DND-41 (cell line): ENCODE data around the gene STK32C.

ENCODE experiments used
- ATAC-seq: fragments of 200-7000 bp; cut with Tn5 transposase; 3 replicates; pipeline ENCODE4 v1.9.1; 2021; ENCODE audit warnings: low read depth; ENCODE audit not compliant: insufficient read depth
- DNase-seq: peaks from one replicate; pipeline ENCODE4 v3.0.0-alpha.2; 2020
- H2AFZ ChIP-seq: 2 replicates; pipeline ENCODE4 v1.6.0; 2012; ENCODE audit warnings: low read depth, low read length
- H3K27ac ChIP-seq: 2 replicates; pipeline ENCODE4 v1.5.1; 2012; ENCODE audit warnings: low read length, inconsistent platforms
- H3K27me3 ChIP-seq: fragments of 200-600 bp; sonication (generic); 2 replicates; pipeline ENCODE4 v1.6.0; 2012; ENCODE audit warnings: low read length, mild to moderate bottlenecking, inconsistent platforms; ENCODE audit not compliant: insufficient read depth, poor library complexity
- H3K36me3 ChIP-seq: 2 replicates; pipeline ENCODE4 v1.5.1; 2012; ENCODE audit warnings: low read length, inconsistent platforms; ENCODE audit not compliant: insufficient read depth
- H3K4me1 ChIP-seq: 2 replicates; pipeline ENCODE4 v1.5.1; 2012; ENCODE audit warnings: mild to moderate bottlenecking, low read length; ENCODE audit not compliant: insufficient read depth
- H3K4me2 ChIP-seq: 2 replicates; pipeline ENCODE4 v1.6.0; 2012; ENCODE audit warnings: mild to moderate bottlenecking, moderate library complexity, low read length, inconsistent platforms; ENCODE audit not compliant: insufficient read depth
- H3K4me3 ChIP-seq, 2 experiments: fragments of 200-600 bp in 1 of 2; shearing (Covaris generic) in 1 of 2; 2 replicates each; pipeline ENCODE4 v1.5.1; 2012 to 2016; ENCODE audit warnings: inconsistent platforms in 2 of 2, low read length in 2 of 2, mild to moderate bottlenecking in 2 of 2, low read depth in 1 of 2, moderate library complexity in 1 of 2
- H3K79me2 ChIP-seq: 2 replicates; pipeline ENCODE4 v1.6.0; 2012; ENCODE audit warnings: low read length, inconsistent platforms; ENCODE audit not compliant: insufficient read depth
- H3K9ac ChIP-seq: 2 replicates; pipeline ENCODE4 v1.6.0; 2012; ENCODE audit warnings: low read depth, mild to moderate bottlenecking, inconsistent platforms, low read length, moderate library complexity
- H3K9me3 ChIP-seq: 2 replicates; pipeline ENCODE4 v1.5.1; 2012; ENCODE audit warnings: low read length, moderate library complexity, mild to moderate bottlenecking, inconsistent platforms; ENCODE audit not compliant: insufficient read depth, severe bottlenecking
- H4K20me1 ChIP-seq: 2 replicates; pipeline ENCODE4 v1.6.0; 2012; ENCODE audit warnings: low read length; ENCODE audit not compliant: insufficient read depth
- CTCF ChIP-seq: IDR thresholded peaks from 2 replicates; pipeline ENCODE4 v1.5.1; 2012; ENCODE audit warnings: borderline replicate concordance, low read length, moderate library complexity, mild to moderate bottlenecking; ENCODE audit not compliant: poor library complexity, severe bottlenecking; ENCODE audit errors: extremely low read depth
- EZH2 ChIP-seq: IDR thresholded peaks from 3 replicates; pipeline ENCODE4 v1.6.1; 2012; ENCODE audit warnings: borderline replicate concordance, low read depth, mild to moderate bottlenecking, moderate library complexity, low read length, inconsistent platforms; ENCODE audit not compliant: severe bottlenecking

STK32C gene

GRCh38 chr10:132185601-132186487 is 121.9 kb downstream of the STK32C start:
- Histone ChIP-seq H3K27me3 (no peaks in the 10 kb centered on the region), H3K4me1 (no peaks in the 10 kb centered on the region), H3K9me3 (no peaks in the 10 kb centered on the region), H3K27ac (no peak overlapping the region), H3K79me2 (no peaks in the 10 kb centered on the region), H2AFZ (no peak overlapping the region), H3K36me3 (no peaks in the 10 kb centered on the region), H3K4me2 (no peak overlapping the region), H4K20me1 (no peaks in the 10 kb centered on the region; the same call in 1 of the 2 replicates), H3K4me3 (no peak overlapping the region), H3K9ac (no peak overlapping the region)
- no peak for TF ChIP-seq CTCF
- no peak for TF ChIP-seq EZH2
- ATAC-seq (no peak), DNase-seq (no peak)

GRCh38 chr10:132184816-132185593 is 122.7 kb downstream of the STK32C start:
- Histone ChIP-seq H3K9me3 (no peaks in the 10 kb centered on the region), H3K79me2 (no peaks in the 10 kb centered on the region), H3K27ac (no peak overlapping the region), H3K9ac (no peak overlapping the region), H3K4me3 (no peak overlapping the region), H3K4me1 (no peaks in the 10 kb centered on the region), H3K36me3 (no peaks in the 10 kb centered on the region), H2AFZ (no peak overlapping the region), H4K20me1 (no peaks in the 10 kb centered on the region), H3K4me2 (no peak overlapping the region), H3K27me3 (no peaks in the 10 kb centered on the region)
- DNase-seq = no peak
- TF ChIP-seq EZH2 = no peak
- TF ChIP-seq CTCF = no peak
- ATAC-seq = no peak

- H3K79me2 ChIP-seq = no peaks in the 10 kb centered on the region
- ATAC-seq (no peak), DNase-seq (no peak)
- H4K20me1 ChIP-seq = no peaks in the 10 kb centered on the region
- H3K27me3 ChIP-seq = no peaks in the 10 kb centered on the region
- no peak overlapping the region for H3K4me3 ChIP-seq
- H3K36me3 ChIP-seq = no peaks in the 10 kb centered on the region
- no peak overlapping the region for H3K4me2 ChIP-seq
- no peak overlapping the region for H3K27ac ChIP-seq
- no peaks in the 10 kb centered on the region for H3K4me1 ChIP-seq
- no peak overlapping the region for H3K9ac ChIP-seq
- no peak overlapping the region for H2AFZ ChIP-seq
- TF ChIP-seq CTCF (no peak), EZH2 (no peak)
- no peaks in the 10 kb centered on the region for H3K9me3 ChIP-seq
Observed at GRCh38 chr10:132183046-132183445, 124.7 kb downstream of the STK32C start.
